Neural cell (in vitro differentiated cells): Measurements from ENCODE around the gene SLC2A13. TPM values are rescaled to one million over a fixed set of nuclear protein-coding genes. Genes with fewer than 3 reads are reported as not detected.

Experiments
- H2AFZ ChIP-seq: fragments of 200-600, 300-800 bp; sonication (generic), shearing (Covaris generic); 2 replicates; pipeline ENCODE4 v1.6.0; 2014; ENCODE audit warnings: low read depth, mild to moderate bottlenecking, antibody characterized with exemption, low read length, moderate library complexity
- H3F3A ChIP-seq: fragments of 200-600 bp; shearing (Covaris generic); 2 replicates; pipeline ENCODE4 v1.6.1; 2016; ENCODE audit warnings: mild to moderate bottlenecking, moderate library complexity, mixed read lengths, antibody characterized with exemption, low read length; ENCODE audit not compliant: insufficient read depth, poor library complexity, severe bottlenecking
- H3K27ac ChIP-seq: fragments of 200-600, 300-800 bp; sonication (generic), shearing (Covaris generic); 2 replicates; pipeline ENCODE4 v1.5.1; 2014; ENCODE audit warnings: mild to moderate bottlenecking, low read length, moderate library complexity
- H3K27me3 ChIP-seq: fragments of 300-800, 200-600 bp; sonication (generic), shearing (Covaris generic); 2 replicates; pipeline ENCODE4 v1.6.0; 2014; ENCODE audit warnings: mild to moderate bottlenecking, low read depth, low read length, moderate library complexity; ENCODE audit not compliant: insufficient read depth
- H3K36me3 ChIP-seq: fragments of 300-800, 200-600 bp; sonication (generic), shearing (Covaris generic); 2 replicates; pipeline ENCODE4 v1.5.1; 2014; ENCODE audit warnings: mild to moderate bottlenecking, antibody characterized with exemption, low read length, moderate library complexity; ENCODE audit not compliant: insufficient read depth
- H3K4me2 ChIP-seq: fragments of 300-800, 200-600 bp; sonication (generic), shearing (Covaris generic); 2 replicates; pipeline ENCODE4 v1.6.0; 2014; ENCODE audit warnings: mild to moderate bottlenecking, low read length
- H3K4me3 ChIP-seq: fragments of 300-800, 200-600 bp; sonication (generic), shearing (Covaris generic); 2 replicates; pipeline ENCODE4 v1.5.1; 2014; ENCODE audit warnings: mild to moderate bottlenecking, low read length, moderate library complexity
- H3K79me2 ChIP-seq: fragments of 200-600 bp; shearing (Covaris generic); replicated peaks from 2 replicates; pipeline ENCODE4 v1.6.0; 2014; ENCODE audit warnings: mild to moderate bottlenecking, low read length, moderate library complexity; ENCODE audit not compliant: insufficient read depth
- H3K9ac ChIP-seq: fragments of 300-800, 200-600 bp; sonication (generic), shearing (Covaris generic); 2 replicates; pipeline ENCODE4 v1.6.1; 2016; ENCODE audit warnings: mild to moderate bottlenecking, low read length, mixed read lengths
- H3K9me2 ChIP-seq: fragments of 200-600 bp; shearing (Covaris generic); 2 replicates; pipeline ENCODE4 v1.6.1; 2016; ENCODE audit warnings: mild to moderate bottlenecking, low read length, mixed read lengths; ENCODE audit not compliant: insufficient read depth
- H3K9me3 ChIP-seq: fragments of 200-600, 300-800 bp; sonication (generic), shearing (Covaris generic); 2 replicates; pipeline ENCODE4 v1.6.1; 2016; ENCODE audit warnings: mild to moderate bottlenecking, mixed run types, low read length, moderate library complexity, mixed read lengths
- H4K20me1 ChIP-seq: fragments of 200-600 bp; shearing (Covaris generic); 2 replicates; pipeline ENCODE4 v1.6.1; 2016; ENCODE audit warnings: mild to moderate bottlenecking, mixed run types; ENCODE audit not compliant: insufficient read depth
- CTCF ChIP-seq: fragments of 450-650 bp; IDR thresholded peaks from 2 replicates; pipeline ENCODE4 v1.5.1; 2014; ENCODE audit warnings: antibody characterized with exemption, mild to moderate bottlenecking, moderate library complexity; ENCODE audit not compliant: poor library complexity, severe bottlenecking
- EP300 ChIP-seq: fragments of 450-650 bp; conservative IDR thresholded peaks from 2 replicates; pipeline ENCODE4 v1.6.1; 2014; ENCODE audit warnings: antibody characterized with exemption, mild to moderate bottlenecking, moderate library complexity; ENCODE audit not compliant: poor library complexity, severe bottlenecking
- EZH2 ChIP-seq: fragments of 200-600, 300-800 bp; shearing (Covaris generic), sonication (generic); IDR thresholded peaks from 2 replicates; pipeline ENCODE4 v1.6.1; 2014; ENCODE audit warnings: antibody characterized with exemption, low read length, borderline replicate concordance, mild to moderate bottlenecking; ENCODE audit not compliant: insufficient read depth, poor library complexity, severe bottlenecking
- MXI1 ChIP-seq: fragments of 450-650 bp; conservative IDR thresholded peaks from 2 replicates; pipeline ENCODE4 v1.6.1; 2014; ENCODE audit warnings: antibody characterized with exemption, mild to moderate bottlenecking; ENCODE audit not compliant: poor library complexity, severe bottlenecking
- POLR2AphosphoS5 ChIP-seq: IDR thresholded peaks from 2 replicates; pipeline ENCODE4 v1.6.1; 2012
- RAD21 ChIP-seq: fragments of 450-650 bp; conservative IDR thresholded peaks from 2 replicates; pipeline ENCODE4 v1.6.1; 2014; ENCODE audit warnings: antibody characterized with exemption, mild to moderate bottlenecking, moderate library complexity
- SMC3 ChIP-seq: fragments of 450-650 bp; conservative IDR thresholded peaks from 2 replicates; pipeline ENCODE4 v1.6.1; 2014; ENCODE audit warnings: antibody characterized with exemption, mild to moderate bottlenecking, moderate library complexity; ENCODE audit not compliant: poor library complexity
- TAF1 ChIP-seq: IDR thresholded peaks from 2 replicates; pipeline ENCODE4 v1.6.1; 2012; ENCODE audit warnings: low read depth
- polyA plus RNA-seq: library from polyadenylated mRNA; depleted of rRNA; stranded (reverse); fragments of >200 nt; gene quantifications from 2 replicates; pipeline ENCODE4 v1.2.3, GENCODE V29; 2014
- TF ChIP-seq, protein P1 (sequence below): IDR thresholded peaks from 2 replicates; pipeline ENCODE4 v1.6.1; 2012; ENCODE audit warnings: borderline replicate concordance

Gene SLC2A13
- polyA plus RNA-seq, 1 donor from 2014 or later, result 10.7 TPM

DNA sequence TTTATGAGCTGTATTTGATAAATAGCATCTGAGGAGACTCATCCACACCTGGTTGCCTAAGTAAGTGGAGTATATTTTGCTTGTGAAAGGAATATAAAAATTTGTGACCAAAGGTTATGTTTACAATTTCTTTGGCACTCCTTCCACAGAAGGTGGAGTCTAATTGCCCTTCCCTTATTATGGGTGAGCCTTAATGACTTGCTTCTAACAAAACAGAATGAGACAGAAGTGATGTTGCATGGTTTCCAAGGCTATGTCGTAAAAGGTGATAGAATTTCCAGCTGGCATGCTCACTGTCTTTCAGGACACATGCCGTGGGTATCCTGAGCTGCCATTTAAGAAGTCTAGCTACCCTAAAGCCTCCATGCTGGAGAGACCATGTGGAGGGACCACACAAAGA lies 369.5 kb downstream of the SLC2A13 start:
- Histone ChIP-seq H3K9me3 (no peaks in the 10 kb centered on the region), H3K9me2 (no peaks in the 10 kb centered on the region), H3K79me2 (no peaks in the 10 kb centered on the region), H3K4me2 (no peak overlapping the region), H3K27ac (no peak overlapping the region), H3K9ac (no peak overlapping the region), H2AFZ (no peak overlapping the region), H3F3A (no peaks in the 10 kb centered on the region), H3K27me3 (no peaks in the 10 kb centered on the region), H3K36me3 (no peaks in the 10 kb centered on the region), H4K20me1 (no peaks in the 10 kb centered on the region), H3K4me3 (no peak overlapping the region)
- TF ChIP-seq POLR2AphosphoS5 (no peak), MXI1 (no peak), CTCF (no peak), EZH2 (no peak), EP300 (no peak), TAF1 (no peak), SMC3 (no peak)
- TF ChIP-seq, protein P1, sequence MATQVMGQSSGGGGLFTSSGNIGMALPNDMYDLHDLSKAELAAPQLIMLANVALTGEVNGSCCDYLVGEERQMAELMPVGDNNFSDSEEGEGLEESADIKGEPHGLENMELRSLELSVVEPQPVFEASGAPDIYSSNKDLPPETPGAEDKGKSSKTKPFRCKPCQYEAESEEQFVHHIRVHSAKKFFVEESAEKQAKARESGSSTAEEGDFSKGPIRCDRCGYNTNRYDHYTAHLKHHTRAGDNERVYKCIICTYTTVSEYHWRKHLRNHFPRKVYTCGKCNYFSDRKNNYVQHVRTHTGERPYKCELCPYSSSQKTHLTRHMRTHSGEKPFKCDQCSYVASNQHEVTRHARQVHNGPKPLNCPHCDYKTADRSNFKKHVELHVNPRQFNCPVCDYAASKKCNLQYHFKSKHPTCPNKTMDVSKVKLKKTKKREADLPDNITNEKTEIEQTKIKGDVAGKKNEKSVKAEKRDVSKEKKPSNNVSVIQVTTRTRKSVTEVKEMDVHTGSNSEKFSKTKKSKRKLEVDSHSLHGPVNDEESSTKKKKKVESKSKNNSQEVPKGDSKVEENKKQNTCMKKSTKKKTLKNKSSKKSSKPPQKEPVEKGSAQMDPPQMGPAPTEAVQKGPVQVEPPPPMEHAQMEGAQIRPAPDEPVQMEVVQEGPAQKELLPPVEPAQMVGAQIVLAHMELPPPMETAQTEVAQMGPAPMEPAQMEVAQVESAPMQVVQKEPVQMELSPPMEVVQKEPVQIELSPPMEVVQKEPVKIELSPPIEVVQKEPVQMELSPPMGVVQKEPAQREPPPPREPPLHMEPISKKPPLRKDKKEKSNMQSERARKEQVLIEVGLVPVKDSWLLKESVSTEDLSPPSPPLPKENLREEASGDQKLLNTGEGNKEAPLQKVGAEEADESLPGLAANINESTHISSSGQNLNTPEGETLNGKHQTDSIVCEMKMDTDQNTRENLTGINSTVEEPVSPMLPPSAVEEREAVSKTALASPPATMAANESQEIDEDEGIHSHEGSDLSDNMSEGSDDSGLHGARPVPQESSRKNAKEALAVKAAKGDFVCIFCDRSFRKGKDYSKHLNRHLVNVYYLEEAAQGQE, result no peak

DNA sequence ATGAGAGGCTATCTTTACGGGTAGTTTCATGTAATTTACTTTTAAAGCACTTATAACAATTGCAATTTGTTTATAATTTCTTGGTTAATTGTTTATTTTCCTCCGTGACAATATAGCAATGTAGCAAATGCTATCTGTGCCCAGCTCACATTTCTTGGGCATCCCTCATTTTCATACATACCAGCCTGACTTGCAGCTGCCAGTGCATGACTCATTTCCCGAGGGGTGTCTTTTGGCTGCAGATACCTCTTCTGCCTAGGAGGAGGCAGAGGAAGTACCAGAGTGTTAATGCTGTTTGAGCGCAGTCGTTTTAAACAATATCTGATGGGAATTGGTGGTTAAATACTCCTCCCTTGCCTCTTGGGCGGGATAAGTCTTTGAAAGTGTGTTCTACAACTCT lies 382.1 kb downstream of the SLC2A13 start:
- Histone ChIP-seq H3K27me3 (no peaks in the 10 kb centered on the region), H2AFZ (no peak overlapping the region), H3K9me3 (no peaks in the 10 kb centered on the region), H3K4me2 (no peak overlapping the region), H3F3A (no peaks in the 10 kb centered on the region), H4K20me1 (no peaks in the 10 kb centered on the region), H3K4me3 (no peak overlapping the region), H3K9me2 (no peaks in the 10 kb centered on the region), H3K36me3 (no peaks in the 10 kb centered on the region), H3K9ac (no peak overlapping the region), H3K27ac (no peak overlapping the region), H3K79me2 (no peaks in the 10 kb centered on the region)
- TF ChIP-seq, protein P1, result no peak
- no peak for TF ChIP-seq EZH2
- no peak for TF ChIP-seq SMC3
- no peak for TF ChIP-seq RAD21
- TF ChIP-seq MXI1, result no peak
- TF ChIP-seq CTCF, result no peak
- no peak for TF ChIP-seq POLR2AphosphoS5
- TF ChIP-seq EP300, result no peak
- TF ChIP-seq TAF1, result no peak
